Esophagus muscularis mucosa (tissue), 4 donors: ENCODE results near the gene TMA16. TPM values are rescaled to one million over a fixed set of nuclear protein-coding genes. Genes with fewer than 3 reads are reported as not detected.

Experiments
- DNase-seq: peaks from one replicate; pipeline ENCODE4 v3.0.0-alpha.2; 2017; ENCODE audit errors: extremely low spot score
- H3K27ac ChIP-seq, 4 donors: fragments of 200-600 bp; sonication (generic); replicated peaks in 1 of 4; 1 replicate in 3 of 4; 2 replicates in 1 of 4; pipeline ENCODE4 v1.5.1; 2016 to 2019; ENCODE audit warnings: mild to moderate bottlenecking in 1 of 4
- H3K27me3 ChIP-seq, 4 donors: fragments of 200-600 bp; sonication (generic); one replicate each; pipeline versions ENCODE4 v1.5.1 to v1.6.0; 2016 to 2019
- H3K36me3 ChIP-seq, 4 donors: fragments of 200-600 bp; sonication (generic); one replicate each; pipeline ENCODE4 v1.5.1; 2016 to 2019
- H3K4me1 ChIP-seq, 4 donors: fragments of 200-600 bp; sonication (generic); one replicate each; pipeline ENCODE4 v1.5.1; 2016 to 2019
- H3K4me3 ChIP-seq, 4 donors: fragments of 200-600 bp; sonication (generic); 1 replicate in 2 of 4; 2 replicates in 2 of 4; pipeline ENCODE4 v1.5.1; 2016 to 2019; ENCODE audit warnings: mild to moderate bottlenecking in 4 of 4, moderate library complexity in 1 of 4
- H3K9me3 ChIP-seq, 4 donors: fragments of 200-600 bp; sonication (generic); 1 replicate in 3 of 4; 2 replicates in 1 of 4; pipeline ENCODE4 v1.5.1; 2016 to 2019
- EP300 ChIP-seq: sonication (generic); formaldehyde crosslinking; IDR thresholded peaks from one replicate; pipeline ENCODE4 v1.6.1; 2017; ENCODE audit warnings: antibody characterized with exemption
- POLR2A ChIP-seq: fragments of 450-650 bp; IDR thresholded peaks from one replicate; pipeline ENCODE4 v1.6.1; 2017; ENCODE audit warnings: antibody characterized with exemption, moderate library complexity, mild to moderate bottlenecking, low read depth
- POLR2AphosphoS5 ChIP-seq, 2 donors: sonication (generic); formaldehyde crosslinking; IDR thresholded peaks; one replicate each; pipeline ENCODE4 v1.6.1; 2017; ENCODE audit warnings: antibody characterized with exemption in 2 of 2
- WGBS: methylation state at CpG from one replicate; pipeline ENCODE4 v1.1.5; 2018; 5-methylcytosine and 5-hydroxymethylcytosine counted together
- intact Hi-C: fragments of 100-400 bp; cut with DNase I; formaldehyde crosslinking; loops from one replicate; pipeline ENCODE4 v1.15.1; 2023
- total RNA-seq, 4 donors: library from RNA; depleted of rRNA; stranded (reverse); fragments of >200 nt; gene quantifications; one replicate each; pipeline versions ENCODE4 v1.1.0 to v1.2.1, GENCODE V29; 2016
- TF ChIP-seq, protein P1 (sequence below), 3 experiments: fragments of 200-600 bp in 2 of 3; fragments of 450-650 bp in 1 of 3; sonication (generic) in 2 of 3; IDR thresholded peaks; one replicate each; pipeline ENCODE4 v1.5.1; 2017 to 2019; ENCODE audit warnings: antibody characterized with exemption in 3 of 3, mild to moderate bottlenecking in 2 of 3, moderate library complexity in 1 of 3

The TMA16 gene
- total RNA-seq, 4 donors from 2014 or later = 11.2 to 21.9 (median 16.6) TPM

DNA sequence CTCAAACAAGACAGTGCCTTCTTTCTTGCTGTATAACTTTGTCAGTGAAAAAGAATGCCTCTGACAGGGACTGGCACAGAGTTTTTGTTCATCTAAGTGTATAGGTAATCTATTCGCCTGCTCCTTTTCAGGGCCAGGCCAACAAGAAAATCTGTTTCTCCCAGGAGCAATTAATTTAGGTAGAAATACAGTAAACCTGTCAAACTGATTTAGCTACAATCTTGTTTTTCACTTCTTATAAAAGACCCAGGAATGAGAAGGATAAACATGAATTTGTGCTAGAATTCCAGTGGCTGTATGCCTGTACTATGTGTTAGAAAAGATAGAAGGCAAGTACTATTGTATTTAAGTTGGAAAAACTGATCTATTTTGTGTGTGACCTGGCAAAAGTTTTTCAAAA is 6.1 kb downstream of the TMA16 start:
- peaks cover 4 to 17% (median 12%) of the 10 kb centered on the region in 4 donors for H3K4me1 ChIP-seq
- peaks cover 0 to 5% (median 0%) of the 10 kb centered on the region in 4 donors for H3K36me3 ChIP-seq
- no peaks in the 10 kb centered on the region for H3K27me3 ChIP-seq
- no peak overlapping the region for H3K4me3 ChIP-seq
- DNase-seq = no peak
- 88% methylated on average over 1 of the region's 1 CpG for WGBS
- no peak overlapping the region for H3K27ac ChIP-seq
- intact Hi-C loops = no loop called here
- TF ChIP-seq POLR2A (no peak), POLR2AphosphoS5 (IDR thresholded peaks at IDR 0.05) (no peak), EP300 (no peak)
- TF ChIP-seq, protein P1, sequence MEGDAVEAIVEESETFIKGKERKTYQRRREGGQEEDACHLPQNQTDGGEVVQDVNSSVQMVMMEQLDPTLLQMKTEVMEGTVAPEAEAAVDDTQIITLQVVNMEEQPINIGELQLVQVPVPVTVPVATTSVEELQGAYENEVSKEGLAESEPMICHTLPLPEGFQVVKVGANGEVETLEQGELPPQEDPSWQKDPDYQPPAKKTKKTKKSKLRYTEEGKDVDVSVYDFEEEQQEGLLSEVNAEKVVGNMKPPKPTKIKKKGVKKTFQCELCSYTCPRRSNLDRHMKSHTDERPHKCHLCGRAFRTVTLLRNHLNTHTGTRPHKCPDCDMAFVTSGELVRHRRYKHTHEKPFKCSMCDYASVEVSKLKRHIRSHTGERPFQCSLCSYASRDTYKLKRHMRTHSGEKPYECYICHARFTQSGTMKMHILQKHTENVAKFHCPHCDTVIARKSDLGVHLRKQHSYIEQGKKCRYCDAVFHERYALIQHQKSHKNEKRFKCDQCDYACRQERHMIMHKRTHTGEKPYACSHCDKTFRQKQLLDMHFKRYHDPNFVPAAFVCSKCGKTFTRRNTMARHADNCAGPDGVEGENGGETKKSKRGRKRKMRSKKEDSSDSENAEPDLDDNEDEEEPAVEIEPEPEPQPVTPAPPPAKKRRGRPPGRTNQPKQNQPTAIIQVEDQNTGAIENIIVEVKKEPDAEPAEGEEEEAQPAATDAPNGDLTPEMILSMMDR (IDR thresholded peaks at IDR 0.05) = no peak
- H3K9me3 ChIP-seq = no peaks in the 10 kb centered on the region

DNA sequence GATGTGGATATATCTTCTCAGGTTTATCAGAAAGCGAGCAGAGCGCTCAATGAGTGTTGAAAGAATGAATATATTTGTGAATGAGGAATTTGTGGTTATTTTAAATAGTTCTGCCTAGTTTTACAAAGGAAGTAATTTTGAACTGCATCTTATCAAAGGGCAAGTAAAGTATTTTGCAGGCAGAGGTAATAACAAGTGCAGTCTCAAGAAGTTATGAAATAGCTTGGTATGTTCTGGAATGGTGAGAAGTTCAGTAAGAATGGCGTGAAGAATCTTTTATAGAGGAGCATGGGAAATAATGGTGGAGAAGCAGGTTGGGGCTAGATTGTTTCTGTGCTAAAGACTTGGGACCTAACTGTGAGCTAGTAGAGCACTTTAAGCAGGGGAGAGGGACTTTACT is 10.9 kb downstream of the TMA16 start:
- DNase-seq = no peak
- Histone ChIP-seq H3K4me3 (no peak overlapping the region), H3K4me1 (no peaks in the 10 kb centered on the region), H3K36me3 (peaks cover 2 to 31% (median 18%) of the 10 kb centered on the region in 4 donors), H3K27me3 (no peaks in the 10 kb centered on the region), H3K9me3 (no peaks in the 10 kb centered on the region), H3K27ac (no peak overlapping the region)
- TF ChIP-seq EP300 (no peak), POLR2A (no peak), POLR2AphosphoS5 (IDR thresholded peaks at IDR 0.05) (no peak)
- TF ChIP-seq, protein P1 (IDR thresholded peaks at IDR 0.05) = no peak
- intact Hi-C loops = no loop called here
- WGBS = 88% methylated on average over 3 of the region's 3 CpGs

DNA sequence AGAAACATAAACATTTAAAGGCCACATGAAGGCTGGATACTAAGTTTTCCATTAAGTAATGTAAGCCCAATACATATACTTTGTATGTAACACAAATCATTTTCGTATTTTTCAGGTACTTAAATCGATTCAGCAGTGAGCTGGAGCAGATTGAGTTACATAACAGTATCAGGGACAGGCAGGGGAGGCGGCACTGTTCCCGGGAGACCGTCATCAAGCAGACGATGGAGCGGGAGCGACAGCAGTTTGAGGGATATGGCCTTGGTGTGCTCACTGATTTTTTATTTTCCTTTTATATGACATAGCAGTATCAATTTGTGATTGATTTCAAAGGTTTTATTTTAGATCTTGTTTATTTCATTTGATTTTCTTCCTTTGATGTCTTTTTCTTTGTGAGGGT is 20.7 kb downstream of the TMA16 start:
- DNase-seq = no peak
- TF ChIP-seq EP300 = no peak
- intact Hi-C loops = no loop called here
- Histone ChIP-seq H3K9me3 (no peaks in the 10 kb centered on the region), H3K4me1 (no peaks in the 10 kb centered on the region), H3K27me3 (no peaks in the 10 kb centered on the region), H3K27ac (no peak overlapping the region), H3K4me3 (no peak overlapping the region), H3K36me3 (peaks cover 16 to 81% (median 42%) of the 10 kb centered on the region in 4 donors)
- 97% methylated on average over 8 of the region's 8 CpGs for WGBS

DNA sequence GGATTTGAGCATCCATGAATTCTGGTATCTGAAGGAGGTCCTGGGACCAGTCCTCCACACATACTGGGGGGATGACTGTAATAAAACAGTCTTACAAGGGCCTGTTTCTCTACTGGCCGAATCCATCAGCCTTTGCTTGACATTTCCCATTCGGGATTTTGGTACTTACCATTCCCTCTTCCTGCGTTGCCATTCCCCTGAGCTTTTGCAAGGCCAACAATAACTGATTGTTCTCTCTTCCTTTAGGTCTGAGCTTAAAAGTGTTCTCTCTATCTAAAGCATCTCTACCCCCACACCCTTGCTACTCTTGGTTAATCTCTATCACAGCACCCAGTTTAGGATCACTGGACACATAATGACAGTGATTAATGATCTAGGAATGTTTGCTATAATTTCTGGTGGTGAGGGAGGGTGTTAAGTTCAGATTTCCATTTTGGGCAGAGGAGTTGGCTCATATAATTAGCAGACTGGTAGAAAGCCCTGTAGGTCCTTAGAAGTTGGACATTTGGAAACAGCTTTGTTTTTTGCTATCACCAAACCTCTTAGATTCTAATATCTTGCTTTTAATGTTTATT is 29.4 kb downstream of the TMA16 start:
- Histone ChIP-seq H3K27me3 (no peaks in the 10 kb centered on the region), H3K4me3 (no peak overlapping the region), H3K9me3 (no peaks in the 10 kb centered on the region), H3K36me3 (peaks cover 5 to 71% (median 29%) of the 10 kb centered on the region in 4 donors), H3K4me1 (no peaks in the 10 kb centered on the region), H3K27ac (no peak overlapping the region)
- 84% methylated on average over 3 of the region's 3 CpGs for whole genome bisulfite sequencing
- intact Hi-C loops = no loop called here
- DNase-seq = no peak
- TF ChIP-seq EP300 = no peak
- TF ChIP-seq POLR2A = no peak
- TF ChIP-seq POLR2AphosphoS5 (IDR thresholded peaks at IDR 0.05) = no peak
- TF ChIP-seq, protein P1 (IDR thresholded peaks at IDR 0.05) = no peak

DNA sequence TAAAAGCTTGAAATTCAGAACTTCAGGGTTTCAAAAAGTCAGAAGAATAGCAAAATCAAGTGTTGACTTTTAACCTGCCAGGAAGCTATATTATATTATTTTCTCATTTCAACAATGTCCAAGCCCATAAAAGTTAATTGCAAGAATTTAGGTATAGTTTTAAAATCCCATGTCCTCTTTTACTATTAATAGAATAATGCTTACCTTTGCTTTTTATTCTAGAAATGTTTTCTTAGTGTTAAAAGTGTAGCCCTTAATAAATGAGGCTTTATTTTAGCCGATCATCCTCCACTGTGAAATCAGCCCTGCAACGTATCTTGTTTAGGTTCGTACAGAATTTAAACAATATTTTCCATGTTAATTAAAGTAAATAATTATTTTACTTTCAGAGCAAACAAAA is 31.5 kb downstream of the TMA16 start:
- Histone ChIP-seq H3K4me1 (no peaks in the 10 kb centered on the region), H3K36me3 (peaks cover 5 to 70% (median 31%) of the 10 kb centered on the region in 4 donors), H3K27ac (no peak overlapping the region), H3K4me3 (no peak overlapping the region), H3K27me3 (no peaks in the 10 kb centered on the region), H3K9me3 (no peaks in the 10 kb centered on the region)
- no peak for TF ChIP-seq EP300
- no peak for TF ChIP-seq POLR2A
- TF ChIP-seq, protein P1 (IDR thresholded peaks at IDR 0.05) = no peak
- TF ChIP-seq POLR2AphosphoS5 (IDR thresholded peaks at IDR 0.05) = no peak
- intact Hi-C loops = no loop called here
- 92% methylated on average over 3 of the region's 3 CpGs for WGBS
- no peak for DNase-seq
